ENCODE measurements around the gene KLHL22.

DNA sequence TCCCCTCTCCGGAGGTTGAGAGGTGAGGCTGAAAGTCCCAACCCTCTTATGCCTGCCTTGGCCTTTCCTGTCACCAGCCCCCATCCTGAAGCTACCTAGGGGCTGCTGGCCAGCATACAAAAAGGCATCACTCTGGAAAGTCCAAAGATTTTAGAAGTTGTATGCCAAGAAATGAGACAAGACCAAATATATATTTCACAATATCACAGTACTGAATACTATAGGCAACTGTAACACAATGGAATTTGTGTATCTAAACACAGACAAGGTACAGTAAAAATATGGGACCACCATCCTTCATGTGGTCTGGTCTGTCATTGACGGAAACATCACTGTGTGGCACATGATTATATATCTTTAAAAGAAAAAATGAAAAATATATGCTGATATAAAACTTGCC is 4.2 kb downstream of the KLHL22 start:
- TF ChIP-seq, protein P1, sequence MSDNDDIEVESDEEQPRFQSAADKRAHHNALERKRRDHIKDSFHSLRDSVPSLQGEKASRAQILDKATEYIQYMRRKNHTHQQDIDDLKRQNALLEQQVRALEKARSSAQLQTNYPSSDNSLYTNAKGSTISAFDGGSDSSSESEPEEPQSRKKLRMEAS (IDR thresholded peaks at IDR 0.05), result no peak
- TF ChIP-seq, protein P2, sequence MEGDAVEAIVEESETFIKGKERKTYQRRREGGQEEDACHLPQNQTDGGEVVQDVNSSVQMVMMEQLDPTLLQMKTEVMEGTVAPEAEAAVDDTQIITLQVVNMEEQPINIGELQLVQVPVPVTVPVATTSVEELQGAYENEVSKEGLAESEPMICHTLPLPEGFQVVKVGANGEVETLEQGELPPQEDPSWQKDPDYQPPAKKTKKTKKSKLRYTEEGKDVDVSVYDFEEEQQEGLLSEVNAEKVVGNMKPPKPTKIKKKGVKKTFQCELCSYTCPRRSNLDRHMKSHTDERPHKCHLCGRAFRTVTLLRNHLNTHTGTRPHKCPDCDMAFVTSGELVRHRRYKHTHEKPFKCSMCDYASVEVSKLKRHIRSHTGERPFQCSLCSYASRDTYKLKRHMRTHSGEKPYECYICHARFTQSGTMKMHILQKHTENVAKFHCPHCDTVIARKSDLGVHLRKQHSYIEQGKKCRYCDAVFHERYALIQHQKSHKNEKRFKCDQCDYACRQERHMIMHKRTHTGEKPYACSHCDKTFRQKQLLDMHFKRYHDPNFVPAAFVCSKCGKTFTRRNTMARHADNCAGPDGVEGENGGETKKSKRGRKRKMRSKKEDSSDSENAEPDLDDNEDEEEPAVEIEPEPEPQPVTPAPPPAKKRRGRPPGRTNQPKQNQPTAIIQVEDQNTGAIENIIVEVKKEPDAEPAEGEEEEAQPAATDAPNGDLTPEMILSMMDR (IDR thresholded peaks at IDR 0.05; ENCODE audit: low read depth, low read length, missing input control), result no peak
- TF ChIP-seq GABPA (IDR thresholded peaks at IDR 0.05 in 1 of 2, conservative IDR thresholded peaks at IDR 0.05 in 1 of 2), result no peak
- TF ChIP-seq, protein P3, sequence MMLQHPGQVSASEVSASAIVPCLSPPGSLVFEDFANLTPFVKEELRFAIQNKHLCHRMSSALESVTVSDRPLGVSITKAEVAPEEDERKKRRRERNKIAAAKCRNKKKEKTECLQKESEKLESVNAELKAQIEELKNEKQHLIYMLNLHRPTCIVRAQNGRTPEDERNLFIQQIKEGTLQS (IDR thresholded peaks at IDR 0.05), result no peak
- TF ChIP-seq RAD21 (IDR thresholded peaks at IDR 0.05), result no peak

Data from liver (tissue), 3 donors.